ENCODE results near the gene CEP63. TPM values are rescaled to one million over a fixed set of nuclear protein-coding genes. Genes with fewer than 3 reads are reported as not detected.

CEP63 gene
- total RNA-seq, 1 donor from 2014 or later: 17.8 TPM

DNA sequence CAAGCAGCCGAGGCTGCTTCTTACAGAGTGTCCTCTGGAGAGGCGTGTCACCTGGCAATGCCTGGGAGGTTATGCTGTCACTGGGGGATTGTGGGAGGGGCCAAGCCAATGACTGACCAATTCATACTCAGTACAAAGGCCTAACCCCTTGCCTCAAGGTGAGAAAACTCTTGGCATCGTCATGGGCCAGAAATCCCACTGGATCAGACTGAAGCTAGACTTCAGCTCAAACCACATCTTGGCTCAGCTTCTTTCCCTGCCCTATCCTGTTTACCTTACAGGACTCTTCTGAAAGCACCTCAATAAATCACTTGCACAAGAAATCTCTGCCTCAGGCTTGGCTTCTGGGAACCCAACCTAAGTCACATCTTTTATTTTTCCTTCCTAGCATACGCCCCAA lies 9.6 kb upstream of the CEP63 start:
- DNase-seq (ENCODE audit: low read depth): no peak
- TF ChIP-seq, protein P1, sequence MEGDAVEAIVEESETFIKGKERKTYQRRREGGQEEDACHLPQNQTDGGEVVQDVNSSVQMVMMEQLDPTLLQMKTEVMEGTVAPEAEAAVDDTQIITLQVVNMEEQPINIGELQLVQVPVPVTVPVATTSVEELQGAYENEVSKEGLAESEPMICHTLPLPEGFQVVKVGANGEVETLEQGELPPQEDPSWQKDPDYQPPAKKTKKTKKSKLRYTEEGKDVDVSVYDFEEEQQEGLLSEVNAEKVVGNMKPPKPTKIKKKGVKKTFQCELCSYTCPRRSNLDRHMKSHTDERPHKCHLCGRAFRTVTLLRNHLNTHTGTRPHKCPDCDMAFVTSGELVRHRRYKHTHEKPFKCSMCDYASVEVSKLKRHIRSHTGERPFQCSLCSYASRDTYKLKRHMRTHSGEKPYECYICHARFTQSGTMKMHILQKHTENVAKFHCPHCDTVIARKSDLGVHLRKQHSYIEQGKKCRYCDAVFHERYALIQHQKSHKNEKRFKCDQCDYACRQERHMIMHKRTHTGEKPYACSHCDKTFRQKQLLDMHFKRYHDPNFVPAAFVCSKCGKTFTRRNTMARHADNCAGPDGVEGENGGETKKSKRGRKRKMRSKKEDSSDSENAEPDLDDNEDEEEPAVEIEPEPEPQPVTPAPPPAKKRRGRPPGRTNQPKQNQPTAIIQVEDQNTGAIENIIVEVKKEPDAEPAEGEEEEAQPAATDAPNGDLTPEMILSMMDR (IDR thresholded peaks at IDR 0.05; ENCODE audit: insufficient read depth, low read length, poor library complexity, severe bottlenecking): no peak
- Histone ChIP-seq H3K27me3 (ENCODE audit: control insufficient read depth, insufficient read depth, low read length) (no peaks in the 10 kb centered on the region), H3K4me3 (ENCODE audit: low read depth, low read length) (no peak overlapping the region), H3K36me3 (ENCODE audit: control insufficient read depth, insufficient read depth, low read length) (peaks cover 4% of the 10 kb centered on the region)

DNA sequence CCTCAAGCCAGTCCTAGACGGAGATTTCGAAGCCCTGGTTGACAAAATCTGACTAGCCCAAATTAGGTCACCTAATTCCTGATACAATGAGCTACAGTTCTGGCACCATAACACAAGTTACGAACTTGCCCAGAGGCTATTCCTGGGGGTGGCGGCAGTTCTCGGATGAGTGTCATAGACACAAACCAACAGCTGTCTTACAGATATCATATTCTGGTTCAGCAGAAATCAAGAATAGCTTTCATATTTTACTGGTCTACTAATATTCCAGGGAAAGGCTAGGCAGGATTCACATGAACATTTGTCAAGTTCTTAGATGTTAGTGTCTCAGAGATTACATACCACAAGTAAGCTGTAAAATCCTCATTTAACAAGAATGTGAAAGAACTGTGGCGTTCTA lies 8.9 kb upstream of the CEP63 start:
- no peaks in the 10 kb centered on the region for H3K27me3 ChIP-seq (ENCODE audit: control insufficient read depth, insufficient read depth, low read length)
- TF ChIP-seq, protein P1 (IDR thresholded peaks at IDR 0.05; ENCODE audit: insufficient read depth, low read length, poor library complexity, severe bottlenecking): no peak
- peaks cover 4% of the 10 kb centered on the region for H3K36me3 ChIP-seq (ENCODE audit: control insufficient read depth, insufficient read depth, low read length)
- DNase-seq (ENCODE audit: low read depth): no peak
- H3K4me3 ChIP-seq (ENCODE audit: low read depth, low read length): no peak overlapping the region

DNA sequence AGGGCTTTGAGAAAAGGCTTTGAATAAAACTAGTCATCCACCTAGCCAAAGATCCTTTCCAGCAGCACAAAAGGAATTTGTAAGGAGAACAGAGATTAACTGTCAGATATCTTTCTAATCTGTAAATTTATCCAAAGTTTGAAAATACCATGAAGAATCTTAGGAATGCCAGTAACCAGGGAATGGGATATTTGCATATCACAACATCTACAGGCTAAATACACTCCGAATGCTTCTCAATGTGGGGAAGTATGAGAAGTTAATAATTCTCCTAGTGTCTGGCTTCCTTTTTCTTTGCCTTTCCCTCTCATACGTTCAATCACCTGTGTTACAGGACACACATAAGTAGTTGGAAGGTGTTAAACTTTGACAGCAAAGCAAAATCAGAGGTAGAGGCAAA lies 7.9 kb upstream of the CEP63 start:
- TF ChIP-seq, protein P1 (IDR thresholded peaks at IDR 0.05; ENCODE audit: insufficient read depth, low read length, poor library complexity, severe bottlenecking): no peak
- H3K36me3 ChIP-seq (ENCODE audit: control insufficient read depth, insufficient read depth, low read length): peaks cover 4% of the 10 kb centered on the region
- H3K27me3 ChIP-seq (ENCODE audit: control insufficient read depth, insufficient read depth, low read length): no peaks in the 10 kb centered on the region
- H3K4me3 ChIP-seq (ENCODE audit: low read depth, low read length): no peak overlapping the region
- no peak for DNase-seq (ENCODE audit: low read depth)

DNA sequence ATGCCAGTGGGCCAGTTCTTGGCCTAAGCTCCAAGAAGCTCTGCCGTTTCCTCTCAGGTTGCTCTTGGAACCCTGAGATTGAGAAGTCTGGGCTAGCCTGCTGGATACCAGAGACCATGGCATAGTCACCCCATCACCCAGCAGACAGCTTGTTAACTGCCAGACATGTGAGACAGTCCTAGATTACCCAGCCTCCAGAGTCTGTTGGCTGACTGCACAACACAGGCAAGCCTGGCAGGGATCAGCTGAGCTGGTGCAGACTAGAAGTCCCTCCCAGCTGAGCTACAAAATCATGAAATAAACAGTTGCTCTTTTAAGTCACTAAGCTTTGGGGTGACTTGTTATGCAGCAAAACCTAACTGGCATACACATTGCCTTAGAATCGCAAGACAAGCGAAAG lies 5.3 kb upstream of the CEP63 start:
- H3K27me3 ChIP-seq (ENCODE audit: control insufficient read depth, insufficient read depth, low read length): no peaks in the 10 kb centered on the region

DNA sequence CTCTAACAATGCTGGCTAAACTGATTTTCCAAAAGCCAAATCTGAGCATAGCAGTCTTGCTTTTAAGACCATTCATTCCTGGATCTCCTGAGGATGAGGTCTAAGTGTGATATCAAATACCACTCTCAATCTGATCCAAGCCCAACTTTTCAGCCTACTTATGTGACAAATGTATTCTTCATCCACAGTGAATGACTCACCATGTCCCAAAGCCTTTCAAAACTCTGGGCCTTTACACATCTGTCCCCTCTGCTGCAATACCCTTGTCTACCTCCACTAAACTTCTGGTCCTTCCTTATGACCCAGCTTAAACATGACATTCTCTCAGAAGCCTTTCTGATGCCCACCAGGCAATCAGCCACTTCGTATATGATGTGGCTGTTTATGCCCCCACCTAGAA lies 4.7 kb upstream of the CEP63 start:
- Histone ChIP-seq H3K4me3 (ENCODE audit: low read depth, low read length) (no peak overlapping the region), H3K27me3 (ENCODE audit: control insufficient read depth, insufficient read depth, low read length) (no peaks in the 10 kb centered on the region), H3K36me3 (ENCODE audit: control insufficient read depth, insufficient read depth, low read length) (peaks cover 4% of the 10 kb centered on the region)
- DNase-seq (ENCODE audit: low read depth): no peak
- TF ChIP-seq, protein P1 (IDR thresholded peaks at IDR 0.05; ENCODE audit: insufficient read depth, low read length, poor library complexity, severe bottlenecking): no peak

More for the DNA sequence above, 5.3 kb upstream of the CEP63 start:
- H3K4me3 ChIP-seq (ENCODE audit: low read depth, low read length): no peak overlapping the region
- peaks cover 4% of the 10 kb centered on the region for H3K36me3 ChIP-seq (ENCODE audit: control insufficient read depth, insufficient read depth, low read length)
- DNase-seq (ENCODE audit: low read depth): no peak
- TF ChIP-seq, protein P1 (IDR thresholded peaks at IDR 0.05; ENCODE audit: insufficient read depth, low read length, poor library complexity, severe bottlenecking): no peak

DNA sequence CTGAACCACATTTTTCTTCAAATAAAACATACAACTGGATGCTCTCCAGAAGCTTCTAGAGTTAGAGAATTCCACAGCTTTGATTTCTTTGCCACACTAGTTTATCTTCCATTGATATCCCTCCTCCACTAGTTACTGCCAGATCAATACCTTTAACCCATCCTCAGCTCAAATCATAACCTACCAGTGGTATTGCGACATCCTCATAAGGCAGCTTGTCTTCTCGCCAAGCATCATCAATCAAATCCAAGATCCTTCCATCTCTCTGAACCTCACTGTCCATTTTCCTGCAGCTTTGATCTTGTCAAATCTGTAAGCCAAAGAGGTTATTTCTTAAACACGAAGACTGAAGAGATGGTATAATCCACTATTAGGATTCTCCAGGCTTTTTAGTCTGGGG lies 3.2 kb upstream of the CEP63 start:
- TF ChIP-seq, protein P1 (IDR thresholded peaks at IDR 0.05; ENCODE audit: insufficient read depth, low read length, poor library complexity, severe bottlenecking): no peak
- Histone ChIP-seq H3K36me3 (ENCODE audit: control insufficient read depth, insufficient read depth, low read length) (peaks cover 4% of the 10 kb centered on the region), H3K27me3 (ENCODE audit: control insufficient read depth, insufficient read depth, low read length) (no peaks in the 10 kb centered on the region), H3K4me3 (ENCODE audit: low read depth, low read length) (no peak overlapping the region)
- no peak for DNase-seq (ENCODE audit: low read depth)
